IMR-90 (cell line): ENCODE data around the gene SDCCAG8. TPM values are rescaled to one million over a fixed set of nuclear protein-coding genes. Genes with fewer than 3 reads are reported as not detected.

ENCODE experiments used
- ATAC-seq: fragments of 200-7000 bp; cut with Tn5 transposase; 2 replicates; pipeline ENCODE4 v1.9.1; 2020; ENCODE audit warnings: low read depth, mild to moderate bottlenecking, moderate library complexity
- BruUV-seq: library from RNA; stranded (reverse); fragments of 400-500 nt; replicated peaks from 2 replicates; lab custom pipeline; 2021; lab: Mats Ljungman, UMichigan
- CTCF ChIA-PET: fragments of 300-600 bp; formaldehyde crosslinking; extraction: SDS; loops from one replicate; lab custom pipeline; 2021; ENCODE audit warnings: antibody characterized with exemption; lab: Yijun Ruan, JAX
- POLR2A ChIA-PET: fragments of 300-600 bp; sonication (Branson Sonifier 250); formaldehyde crosslinking; loops from one replicate; lab custom pipeline; 2022; ENCODE audit warnings: antibody characterized with exemption; ENCODE audit not compliant: unreplicated experiment; lab: Charles Lee
- DNase-seq: peaks from one replicate; pipeline ENCODE4 v3.0.0; 2013
- H2AFZ ChIP-seq: replicated peaks from 2 replicates; pipeline ENCODE3; 2013; ENCODE audit warnings: low read length, mild to moderate bottlenecking; ENCODE audit not compliant: poor library complexity
- H2AK5ac ChIP-seq: 2 replicates; pipeline ENCODE4 v1.6.1; 2013; ENCODE audit warnings: low read depth, low read length, inconsistent platforms
- H2AK9ac ChIP-seq: replicated peaks from 2 replicates; pipeline ENCODE3; 2013; ENCODE audit warnings: mild to moderate bottlenecking, low read depth, low read length, moderate library complexity; ENCODE audit not compliant: poor library complexity
- H2BK120ac ChIP-seq: 2 replicates; pipeline ENCODE4 v1.6.1; 2013; ENCODE audit warnings: low read depth, low read length, inconsistent platforms
- H2BK15ac ChIP-seq: 3 replicates; pipeline ENCODE4 v1.6.1; 2013; ENCODE audit warnings: low read depth, low read length, inconsistent platforms
- H2BK20ac ChIP-seq: 2 replicates; pipeline ENCODE4 v1.6.1; 2013; ENCODE audit warnings: low read depth, mild to moderate bottlenecking, inconsistent platforms, low read length, moderate library complexity
- H2BK5ac ChIP-seq: 2 replicates; pipeline ENCODE4 v1.6.1; 2013; ENCODE audit warnings: mild to moderate bottlenecking, low read depth, low read length, inconsistent platforms; ENCODE audit not compliant: poor library complexity, severe bottlenecking
- H3K14ac ChIP-seq: replicated peaks from 2 replicates; pipeline ENCODE4 v1.6.1; 2013; ENCODE audit warnings: low read depth, low read length, inconsistent platforms
- H3K18ac ChIP-seq: 2 replicates; pipeline ENCODE4 v1.6.1; 2013; ENCODE audit warnings: low read depth, low read length, control low read depth
- H3K23ac ChIP-seq: 2 replicates; pipeline ENCODE4 v1.6.1; 2013; ENCODE audit warnings: low read depth, low read length, inconsistent platforms
- H3K27ac ChIP-seq: 2 replicates; pipeline ENCODE4 v1.5.1; 2013; ENCODE audit warnings: mild to moderate bottlenecking, control low read depth, low read length; ENCODE audit not compliant: insufficient read depth
- H3K27me3 ChIP-seq: 2 replicates; pipeline ENCODE4 v1.6.1; 2013; ENCODE audit warnings: low read length; ENCODE audit not compliant: control insufficient read depth, insufficient read depth
- H3K36me3 ChIP-seq: 2 replicates; pipeline ENCODE4 v1.6.1; 2013; ENCODE audit warnings: low read length, mixed read lengths; ENCODE audit not compliant: control insufficient read depth, insufficient read depth
- H3K4ac ChIP-seq: 2 replicates; pipeline ENCODE4 v1.6.1; 2013; ENCODE audit warnings: low read depth, low read length, inconsistent platforms
- H3K4me1 ChIP-seq: 2 replicates; pipeline ENCODE4 v1.6.1; 2013; ENCODE audit warnings: low read length, mixed read lengths; ENCODE audit not compliant: control insufficient read depth, insufficient read depth
- H3K4me2 ChIP-seq: 2 replicates; pipeline ENCODE4 v1.6.1; 2013; ENCODE audit warnings: low read depth, mild to moderate bottlenecking, control low read depth, low read length, moderate library complexity
- H3K4me3 ChIP-seq: 2 replicates; pipeline ENCODE4 v1.5.1; 2013; ENCODE audit warnings: low read depth, mild to moderate bottlenecking, control low read depth, low read length, moderate library complexity; ENCODE audit not compliant: insufficient read depth
- H3K56ac ChIP-seq: 2 replicates; pipeline ENCODE4 v1.6.1; 2013; ENCODE audit warnings: low read length, inconsistent platforms; ENCODE audit not compliant: insufficient read depth; ENCODE audit errors: extremely low read depth
- H3K79me1 ChIP-seq, 2 experiments: 2 replicates each; pipeline ENCODE4 v1.6.1; 2013; ENCODE audit warnings: low read length in 2 of 2, inconsistent platforms in 1 of 2, low read depth in 1 of 2
- H3K9ac ChIP-seq: 2 replicates; pipeline ENCODE4 v1.6.1; 2013; ENCODE audit warnings: low read depth, low read length, control low read depth
- H3K9me1 ChIP-seq: 2 replicates; pipeline ENCODE4 v1.6.1; 2013; ENCODE audit warnings: low read length, inconsistent platforms; ENCODE audit not compliant: insufficient read depth
- H3K9me3 ChIP-seq: 2 replicates; pipeline ENCODE4 v1.6.1; 2013; ENCODE audit warnings: low read length; ENCODE audit not compliant: control insufficient read depth, insufficient read depth
- H4K20me1 ChIP-seq: 2 replicates; pipeline ENCODE4 v1.6.1; 2013; ENCODE audit warnings: low read length, inconsistent platforms; ENCODE audit not compliant: insufficient read depth
- H4K5ac ChIP-seq: 2 replicates; pipeline ENCODE4 v1.6.1; 2013; ENCODE audit warnings: mild to moderate bottlenecking, low read depth, low read length, control low read depth
- H4K8ac ChIP-seq, 2 experiments: 2 replicates each; pipeline ENCODE4 v1.6.1; 2013; ENCODE audit warnings: low read depth in 2 of 2, low read length in 2 of 2, control low read depth in 1 of 2, inconsistent platforms in 1 of 2
- H4K91ac ChIP-seq: 2 replicates; pipeline ENCODE4 v1.6.1; 2013; ENCODE audit warnings: low read depth, low read length, inconsistent platforms; ENCODE audit not compliant: insufficient read depth
- BHLHE40 ChIP-seq: fragments of 150-350 bp; IDR thresholded peaks from 2 replicates; pipeline ENCODE4 v1.6.1; 2016; ENCODE audit warnings: mild to moderate bottlenecking, low read depth, low read length
- CEBPB ChIP-seq: IDR thresholded peaks from 2 replicates; pipeline ENCODE4 v1.6.1; 2012; ENCODE audit warnings: low read depth, low read length, improper control_type of control experiment
- CHD1 ChIP-seq: IDR thresholded peaks from 2 replicates; pipeline ENCODE4 v1.6.1; 2012; ENCODE audit warnings: low read depth, low read length, improper control_type of control experiment
- ELK1 ChIP-seq: fragments of 150-350 bp; IDR thresholded peaks from 2 replicates; pipeline ENCODE4 v1.6.1; 2016; ENCODE audit warnings: low read depth, mild to moderate bottlenecking, low read length, moderate library complexity, borderline replicate concordance
- FOS ChIP-seq: fragments of 150-350 bp; IDR thresholded peaks from 2 replicates; pipeline ENCODE4 v1.6.1; 2016; ENCODE audit warnings: low read depth, low read length
- MAFK ChIP-seq: IDR thresholded peaks from 2 replicates; pipeline ENCODE4 v1.6.1; 2012; ENCODE audit warnings: low read depth, low read length, improper control_type of control experiment
- MAZ ChIP-seq: IDR thresholded peaks from 2 replicates; pipeline ENCODE4 v1.6.1; 2012; ENCODE audit warnings: low read depth, mild to moderate bottlenecking, low read length, improper control_type of control experiment, moderate library complexity, borderline replicate concordance
- MXI1 ChIP-seq: IDR thresholded peaks from 2 replicates; pipeline ENCODE4 v1.6.1; 2012; ENCODE audit warnings: low read depth, mild to moderate bottlenecking, low read length, moderate library complexity, borderline replicate concordance
- NFE2L2 ChIP-seq: fragments of 150-350 bp; IDR thresholded peaks from 2 replicates; pipeline ENCODE4 v1.6.1; 2016; ENCODE audit warnings: low read depth, mild to moderate bottlenecking, low read length
- POLR2A ChIP-seq: IDR thresholded peaks from 2 replicates; pipeline ENCODE4 v1.6.1; 2012; ENCODE audit warnings: mild to moderate bottlenecking, low read depth, low read length
- RAD21 ChIP-seq: IDR thresholded peaks from 2 replicates; pipeline ENCODE4 v1.6.1; 2012; ENCODE audit warnings: low read length, improper control_type of control experiment
- RCOR1 ChIP-seq: IDR thresholded peaks from 2 replicates; pipeline ENCODE4 v1.6.1; 2012; ENCODE audit warnings: mild to moderate bottlenecking, low read length, improper control_type of control experiment; ENCODE audit not compliant: insufficient replicate concordance
- RFX5 ChIP-seq: IDR thresholded peaks from 2 replicates; pipeline ENCODE4 v1.8.0; 2012; ENCODE audit warnings: low read depth, mild to moderate bottlenecking, low read length, moderate library complexity
- SMC3 ChIP-seq: fragments of 150-350 bp; IDR thresholded peaks from 2 replicates; pipeline ENCODE4 v1.6.1; 2016; ENCODE audit warnings: low read depth, mild to moderate bottlenecking, antibody characterized with exemption, low read length, moderate library complexity
- WGBS, 2 experiments: methylation state at CpG; one replicate each; pipeline versions ENCODE4 v1.1.5 to v1.1.7; 2013; ENCODE audit warnings: missing lambda C conversion rate in 2 of 2; ENCODE audit not compliant: insufficient read length in 1 of 2; ENCODE audit errors: extremely low coverage in 2 of 2; 5-methylcytosine and 5-hydroxymethylcytosine counted together
- dilution Hi-C: fragments of 300-500 bp; cut with HindIII; formaldehyde crosslinking; loops from one replicate; pipeline ENCODE4 v1.14.3; 2018; ENCODE audit warnings: low sequenced_read_pairs; ENCODE audit not compliant: unreplicated experiment
- in situ Hi-C: fragments of 300-500 bp; cut with MboI; formaldehyde crosslinking; loops from 3 replicates; pipeline ENCODE4 v1.14.3; 2019; ENCODE audit warnings: low sequenced_read_pairs, inconsistent platforms, mixed read lengths
- intact Hi-C: fragments of 100-400 bp; cut with micrococcal nuclease; formaldehyde crosslinking; loops from 2 replicates; pipeline ENCODE4 v1.10.0; 2022
- polyA plus RNA-seq, 3 experiments: library from polyadenylated mRNA; depleted of rRNA; stranded (reverse); fragments of >200 nt; gene quantifications; 2 replicates each; pipeline ENCODE4 v1.2.3, GENCODE V29; 2012; ENCODE audit warnings: low replicate concordance in 1 of 3
- total RNA-seq: library from RNA; depleted of rRNA; stranded (reverse); fragments of >200 nt; gene quantifications from 2 replicates; pipeline ENCODE4 v1.2.3, GENCODE V29; 2012
- TF ChIP-seq, protein P1 (sequence below): fragments of 150-350 bp; IDR thresholded peaks from 2 replicates; pipeline ENCODE4 v1.6.1; 2017; ENCODE audit warnings: mild to moderate bottlenecking, antibody characterized with exemption, low read length, low read depth
- TF ChIP-seq, protein P2 (sequence below): conservative IDR thresholded peaks from 2 replicates; pipeline ENCODE4 v1.5.1; 2012; ENCODE audit warnings: mild to moderate bottlenecking, low read depth, low read length, improper control_type of control experiment

SDCCAG8 gene
- total and polyA plus RNA-seq, 2 of the 4 experiments (the other 2 are of a cell fraction): 25.2 to 46.8 TPM

GRCh38 chr1:243503155-243503554 lies 247.3 kb downstream of the SDCCAG8 start:
- no peak overlapping the region for H3K23ac ChIP-seq
- no peak overlapping the region for H3K27ac ChIP-seq
- H3K36me3 ChIP-seq: peaks cover 3% of the 10 kb centered on the region
- H3K56ac ChIP-seq: no peak overlapping the region
- no peak overlapping the region for H3K4me2 ChIP-seq
- no peak overlapping the region for H2AK5ac ChIP-seq
- peaks cover 3% of the 10 kb centered on the region for H3K9me1 ChIP-seq
- H4K5ac ChIP-seq: no peak overlapping the region
- TF ChIP-seq BHLHE40 (no peak), SMC3 (no peak), FOS (no peak), RCOR1 (no peak), MAFK (no peak), MXI1 (no peak), NFE2L2 (no peak), POLR2A (no peak), MAZ (no peak), RAD21 (no peak), ELK1 (no peak), CEBPB (no peak), RFX5 (no peak), CHD1 (no peak)
- TF ChIP-seq, protein P1, sequence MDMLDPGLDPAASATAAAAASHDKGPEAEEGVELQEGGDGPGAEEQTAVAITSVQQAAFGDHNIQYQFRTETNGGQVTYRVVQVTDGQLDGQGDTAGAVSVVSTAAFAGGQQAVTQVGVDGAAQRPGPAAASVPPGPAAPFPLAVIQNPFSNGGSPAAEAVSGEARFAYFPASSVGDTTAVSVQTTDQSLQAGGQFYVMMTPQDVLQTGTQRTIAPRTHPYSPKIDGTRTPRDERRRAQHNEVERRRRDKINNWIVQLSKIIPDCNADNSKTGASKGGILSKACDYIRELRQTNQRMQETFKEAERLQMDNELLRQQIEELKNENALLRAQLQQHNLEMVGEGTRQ: no peak
- TF ChIP-seq, protein P2, sequence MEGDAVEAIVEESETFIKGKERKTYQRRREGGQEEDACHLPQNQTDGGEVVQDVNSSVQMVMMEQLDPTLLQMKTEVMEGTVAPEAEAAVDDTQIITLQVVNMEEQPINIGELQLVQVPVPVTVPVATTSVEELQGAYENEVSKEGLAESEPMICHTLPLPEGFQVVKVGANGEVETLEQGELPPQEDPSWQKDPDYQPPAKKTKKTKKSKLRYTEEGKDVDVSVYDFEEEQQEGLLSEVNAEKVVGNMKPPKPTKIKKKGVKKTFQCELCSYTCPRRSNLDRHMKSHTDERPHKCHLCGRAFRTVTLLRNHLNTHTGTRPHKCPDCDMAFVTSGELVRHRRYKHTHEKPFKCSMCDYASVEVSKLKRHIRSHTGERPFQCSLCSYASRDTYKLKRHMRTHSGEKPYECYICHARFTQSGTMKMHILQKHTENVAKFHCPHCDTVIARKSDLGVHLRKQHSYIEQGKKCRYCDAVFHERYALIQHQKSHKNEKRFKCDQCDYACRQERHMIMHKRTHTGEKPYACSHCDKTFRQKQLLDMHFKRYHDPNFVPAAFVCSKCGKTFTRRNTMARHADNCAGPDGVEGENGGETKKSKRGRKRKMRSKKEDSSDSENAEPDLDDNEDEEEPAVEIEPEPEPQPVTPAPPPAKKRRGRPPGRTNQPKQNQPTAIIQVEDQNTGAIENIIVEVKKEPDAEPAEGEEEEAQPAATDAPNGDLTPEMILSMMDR: no peak
- no peak overlapping the region for H3K14ac ChIP-seq
- no peak overlapping the region for H2BK120ac ChIP-seq
- no peaks in the 10 kb centered on the region for H3K27me3 ChIP-seq
- no peaks in the 10 kb centered on the region for H4K20me1 ChIP-seq
- no peak overlapping the region for H2AFZ ChIP-seq
- CTCF ChIA-PET: interaction anchor here (0.6 kb wide), 1 partner anchor 11 kb away, joined by 4 read pairs; no protein-coding TSS in a partner anchor
- H3K4me1 ChIP-seq: peaks cover 7% of the 10 kb centered on the region
- no TSS peak for BruUV-seq
- in situ Hi-C loops (no loop called here), intact Hi-C loops (no loop called here), dilution Hi-C loops (no loop called here)
- no peak overlapping the region for H3K18ac ChIP-seq
- H2BK15ac ChIP-seq: no peak overlapping the region
- H3K4me3 ChIP-seq: no peak overlapping the region
- H3K4ac ChIP-seq: no peak overlapping the region
- H2AK9ac ChIP-seq: no peak overlapping the region
- POLR2A ChIA-PET: interaction anchor here (0.6 kb wide), 1 partner anchor 1791 kb away, joined by 3 read pairs; no protein-coding TSS in a partner anchor
- DNase-seq: no peak
- WGBS, 2 experiments: 90% methylated on average over 2 of the region's 8 CpGs; no CpG with 5 or more reads in 1 of the 2 experiments
- no peaks in the 10 kb centered on the region; a peak in 1 of 4 replicates for H3K79me1 ChIP-seq
- no peaks in the 10 kb centered on the region for H3K9me3 ChIP-seq
- no peak overlapping the region for H3K9ac ChIP-seq
- no peak for ATAC-seq
- no peak overlapping the region for H2BK20ac ChIP-seq
- no peak overlapping the region for H4K8ac ChIP-seq
- no peak overlapping the region for H2BK5ac ChIP-seq
- no peak overlapping the region for H4K91ac ChIP-seq
